Measurements from ENCODE around the gene SPATA31D3. TPM values are rescaled to one million over a fixed set of nuclear protein-coding genes. Genes with fewer than 3 reads are reported as not detected.
"Not testable (repeated sequence)": the region's sequence is repeated elsewhere in the genome, so short reads cannot be mapped to it uniquely, and the experiment has no call there.

The SPATA31D3 gene
- not detected for total RNA-seq

- WGBS, 2 donors = no CpG with 5 or more reads among the region's 2 CpGs
- H3K9me3 ChIP-seq; H3K36me3 ChIP-seq; DNase-seq; H3K4me3 ChIP-seq; ATAC-seq (ENCODE audit: low FRiP score in 2 of 2); H3K4me1 ChIP-seq; H3K27ac ChIP-seq; H3K27me3 ChIP-seq: not testable (repeated sequence)
Observed at GRCh38 chr9:81943393-81943792, at the start of gene SPATA31D3. SPATA31D3 (plus strand) TSS chr9:81943500; CDS start chr9:81943586, 86 bp downstream.

- ATAC-seq (ENCODE audit: low FRiP score in 2 of 2) = no peak
- Histone ChIP-seq H3K9me3 (no peaks in the 10 kb centered on the region), H3K27me3 (no peaks in the 10 kb centered on the region), H3K27ac (no peak overlapping the region), H3K4me3 (no peak overlapping the region), H3K4me1 (no peaks in the 10 kb centered on the region), H3K36me3 (no peaks in the 10 kb centered on the region)
- DNase-seq = no peak
- no peak for TF ChIP-seq CTCF (IDR thresholded peaks at IDR 0.05)
- 90 to 93% methylated on average over 3 of the region's 3 CpGs for WGBS, 2 donors
Observed at GRCh38 chr9:81893929-81894328, 49.4 kb upstream of the SPATA31D3 start.

GRCh38 chr9:81894891-81895290, 48.4 kb upstream of the SPATA31D3 start:
- Histone ChIP-seq H3K27me3 (no peaks in the 10 kb centered on the region), H3K27ac (no peak overlapping the region), H3K36me3 (no peaks in the 10 kb centered on the region), H3K4me3 (no peak overlapping the region), H3K4me1 (no peaks in the 10 kb centered on the region), H3K9me3 (no peaks in the 10 kb centered on the region)
- WGBS, 2 donors = 86 to 88% methylated on average over 1 of the region's 1 CpG
- TF ChIP-seq EP300 (IDR thresholded peaks at IDR 0.05) (no peak), POLR2A (IDR thresholded peaks at IDR 0.05) (no peak), POLR2AphosphoS5 (IDR thresholded peaks at IDR 0.05) (no peak), CTCF (IDR thresholded peaks at IDR 0.05) (no peak)
- DNase-seq = no peak
- ATAC-seq (ENCODE audit: low FRiP score in 2 of 2) = no peak

GRCh38 chr9:81896070-81896469, 47.2 kb upstream of the SPATA31D3 start:
- Histone ChIP-seq H3K4me1 (no peaks in the 10 kb centered on the region), H3K27ac (no peak overlapping the region), H3K4me3 (no peak overlapping the region), H3K36me3 (no peaks in the 10 kb centered on the region), H3K9me3 (no peaks in the 10 kb centered on the region), H3K27me3 (no peaks in the 10 kb centered on the region)
- DNase-seq (no peak), ATAC-seq (ENCODE audit: low FRiP score in 2 of 2) (no peak)
- no peak for TF ChIP-seq EP300 (IDR thresholded peaks at IDR 0.05)
- no peak for TF ChIP-seq POLR2AphosphoS5 (IDR thresholded peaks at IDR 0.05)
- no peak for TF ChIP-seq POLR2A (IDR thresholded peaks at IDR 0.05)
- TF ChIP-seq CTCF (IDR thresholded peaks at IDR 0.05) = no peak

- no peak for ATAC-seq (ENCODE audit: low FRiP score in 2 of 2)
Observed at GRCh38 chr9:81898851-81899250, 44.4 kb upstream of the SPATA31D3 start.

More at GRCh38 chr9:81898851-81899250, 44.4 kb upstream of the SPATA31D3 start:
- Histone ChIP-seq H3K27ac (no peak overlapping the region), H3K9me3 (no peaks in the 10 kb centered on the region), H3K4me3 (no peak overlapping the region), H3K36me3 (no peaks in the 10 kb centered on the region), H3K27me3 (no peaks in the 10 kb centered on the region), H3K4me1 (no peaks in the 10 kb centered on the region)
- TF ChIP-seq POLR2A (IDR thresholded peaks at IDR 0.05) (no peak), CTCF (IDR thresholded peaks at IDR 0.05) (no peak)
- no peak for DNase-seq
- 88 to 90% methylated on average over 1 of the region's 1 CpG for WGBS, 2 donors
